ENCODE results near the gene RAP1GAP. TPM values are rescaled to one million over a fixed set of nuclear protein-coding genes. Genes with fewer than 3 reads are reported as not detected.
"Not testable (repeated sequence)": the region's sequence is repeated elsewhere in the genome, so short reads cannot be mapped to it uniquely, and the experiment has no call there.

RAP1GAP gene
- total RNA-seq, 1 experiment from 2014 or later = 0.17 TPM

DNA sequence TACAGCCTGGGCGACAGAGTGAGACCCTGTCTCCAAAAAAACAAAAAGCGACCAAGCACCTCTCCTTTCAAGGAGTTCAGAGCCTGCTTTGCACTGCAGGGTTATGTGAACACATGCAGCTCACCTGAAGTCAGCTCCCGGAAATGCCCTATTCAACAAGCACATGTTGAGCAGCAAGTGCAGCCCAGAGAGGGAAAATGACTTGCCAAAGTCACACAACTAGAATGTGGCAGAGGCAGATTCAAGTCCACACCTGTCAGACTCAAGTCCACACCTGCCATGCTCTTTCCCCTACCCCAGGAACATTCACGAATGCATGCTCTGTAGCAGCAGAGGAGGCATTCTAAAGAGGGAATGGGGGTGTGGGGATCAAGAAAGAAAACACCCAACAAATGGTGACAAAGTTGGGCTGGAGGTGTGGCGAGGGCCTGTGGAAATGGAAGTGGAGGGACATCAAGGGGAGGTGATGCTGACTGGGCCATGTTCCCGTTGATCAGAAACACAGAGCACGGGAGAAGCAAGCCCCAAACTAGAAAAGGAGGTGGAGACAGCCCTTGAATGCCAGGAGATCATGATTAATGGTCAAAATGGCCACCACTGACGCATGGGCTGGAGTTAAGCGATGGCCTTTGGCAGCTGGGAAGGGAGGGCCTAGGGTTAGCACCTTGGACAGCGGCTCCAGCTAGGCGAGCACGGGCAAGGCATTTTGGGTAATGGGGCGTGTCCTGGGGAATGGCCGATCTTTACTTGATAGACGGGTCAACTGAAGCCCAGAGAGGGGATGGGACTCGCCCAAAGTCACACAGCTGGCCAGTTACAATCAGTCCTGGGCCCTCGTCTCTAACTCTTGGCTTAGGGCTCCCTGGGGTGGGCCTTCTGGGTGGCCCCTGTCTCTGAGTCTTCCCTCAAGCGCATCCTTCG lies 21.5 kb downstream of the RAP1GAP start:
- DNase-seq (ENCODE audit: extremely low read depth, low read depth) = peak; percentile 79

DNA sequence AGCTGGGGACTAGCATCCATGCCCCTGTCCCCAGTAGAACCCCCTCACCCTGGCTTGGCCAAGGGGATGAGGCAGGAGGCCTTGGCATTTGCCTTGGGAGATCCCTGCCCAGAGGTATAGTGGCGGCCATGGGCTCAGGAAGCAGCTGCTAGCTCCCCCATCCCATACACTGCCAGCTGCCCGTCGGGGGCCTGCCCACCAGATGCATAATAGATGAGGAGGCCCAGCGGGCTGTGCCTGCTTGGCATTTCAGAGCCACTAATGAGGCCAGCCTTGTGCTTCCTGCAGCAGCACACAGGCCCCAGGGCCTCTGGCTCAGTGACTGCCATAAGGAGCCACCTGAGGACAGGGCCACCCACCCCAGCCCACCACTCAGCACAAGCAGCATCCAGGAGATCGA lies 23.6 kb downstream of the RAP1GAP start:
- DNase-seq (ENCODE audit: extremely low read depth, low read depth) = no peak

DNA sequence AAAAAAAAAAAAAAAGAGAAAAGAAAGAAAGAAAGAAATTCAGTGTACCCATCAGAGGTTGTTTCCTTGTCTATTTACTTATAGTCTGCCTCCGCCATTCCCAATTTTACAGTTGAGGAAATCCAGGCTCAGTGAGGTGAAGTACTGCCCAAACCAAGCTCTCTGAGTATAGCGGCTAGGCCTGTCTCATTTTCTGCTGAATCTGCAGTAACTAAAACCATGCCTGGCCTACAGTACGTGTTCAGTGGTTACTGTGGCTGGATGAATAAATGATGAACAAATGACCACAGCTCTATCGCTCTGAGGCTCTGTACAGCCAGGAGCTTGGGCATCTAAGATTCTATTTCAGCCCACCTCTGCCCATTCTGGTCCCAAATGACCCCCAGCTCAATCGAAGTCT lies 24.3 kb downstream of the RAP1GAP start:
- no peak for DNase-seq (ENCODE audit: extremely low read depth, low read depth)

DNA sequence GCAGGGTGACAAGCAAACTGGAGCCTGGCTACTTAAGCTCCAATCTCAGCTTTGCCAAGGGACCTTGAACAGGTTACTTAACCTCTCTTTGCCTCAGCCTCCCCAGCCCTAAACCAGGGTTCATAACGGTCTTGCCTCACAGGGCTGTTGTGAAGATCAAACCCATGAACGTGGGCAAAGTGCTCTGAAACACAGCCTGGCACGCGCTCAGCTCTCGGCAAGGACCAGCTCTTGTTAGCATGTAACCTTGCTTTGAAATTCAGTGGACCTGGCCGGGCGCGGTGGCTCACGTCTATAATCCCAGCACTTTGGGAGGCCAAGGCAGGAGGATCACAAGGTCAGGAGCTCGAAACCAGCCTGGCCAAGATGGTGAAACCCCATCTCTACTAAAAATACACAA lies 24.8 kb downstream of the RAP1GAP start:
- no peak for DNase-seq (ENCODE audit: extremely low read depth, low read depth)

DNA sequence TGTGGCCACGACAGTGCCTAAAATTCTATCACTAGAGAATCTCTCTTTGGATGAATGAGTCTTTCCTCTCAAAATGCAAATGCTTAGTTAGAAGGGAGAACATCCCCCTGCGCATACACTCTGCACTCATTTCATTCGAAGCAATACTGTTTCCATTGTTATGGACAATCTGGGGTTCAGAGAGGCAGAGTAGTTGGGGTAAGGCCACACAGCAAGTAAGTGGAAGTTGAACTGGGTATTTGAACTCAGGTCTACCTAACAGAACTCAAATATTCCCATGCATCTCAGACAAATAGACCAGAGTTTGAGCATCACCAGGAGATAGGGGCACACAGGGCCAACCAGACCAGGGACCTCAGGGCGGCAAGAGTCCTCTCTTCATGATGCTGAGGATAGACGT lies 25.5 kb downstream of the RAP1GAP start:
- DNase-seq (ENCODE audit: extremely low read depth, low read depth) = no peak

DNA sequence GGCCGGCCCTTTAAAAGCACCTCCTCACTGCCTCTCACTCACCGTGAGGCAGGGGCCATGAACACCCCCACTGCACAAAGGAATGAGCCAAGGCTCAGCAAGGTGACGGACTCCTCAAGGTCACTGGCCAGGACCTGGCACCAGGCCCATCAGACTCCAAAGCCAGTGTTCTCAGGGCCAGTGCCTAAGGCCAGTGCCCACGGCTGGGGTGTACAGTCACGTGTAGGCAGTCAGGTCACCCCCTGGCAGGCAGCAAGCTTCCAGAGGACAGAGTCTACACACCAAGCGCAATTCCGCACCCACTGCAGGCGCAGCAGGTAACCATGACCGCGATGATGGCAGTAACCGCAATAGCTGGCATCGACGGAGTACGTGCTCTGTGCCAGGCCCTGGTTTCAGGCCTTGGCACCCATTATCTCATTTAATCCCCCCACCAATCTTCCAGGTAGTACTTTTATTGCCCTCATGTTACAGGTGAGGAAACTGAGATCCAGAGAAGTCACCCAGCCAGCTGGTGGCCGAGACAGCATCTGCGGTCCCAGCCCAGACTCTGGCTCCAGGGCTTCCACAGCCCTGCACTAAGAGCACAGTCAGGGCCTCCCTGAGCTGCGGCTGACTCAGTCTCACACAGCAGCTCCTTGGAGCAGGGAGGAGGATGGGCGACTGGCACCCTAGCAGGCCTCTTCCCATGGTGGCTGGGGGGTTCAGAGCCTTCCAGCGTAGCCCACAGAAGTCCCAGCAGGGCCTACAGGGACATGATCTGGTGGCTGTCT lies 27.0 kb downstream of the RAP1GAP start:
- DNase-seq (ENCODE audit: extremely low read depth, low read depth) = no peak

DNA sequence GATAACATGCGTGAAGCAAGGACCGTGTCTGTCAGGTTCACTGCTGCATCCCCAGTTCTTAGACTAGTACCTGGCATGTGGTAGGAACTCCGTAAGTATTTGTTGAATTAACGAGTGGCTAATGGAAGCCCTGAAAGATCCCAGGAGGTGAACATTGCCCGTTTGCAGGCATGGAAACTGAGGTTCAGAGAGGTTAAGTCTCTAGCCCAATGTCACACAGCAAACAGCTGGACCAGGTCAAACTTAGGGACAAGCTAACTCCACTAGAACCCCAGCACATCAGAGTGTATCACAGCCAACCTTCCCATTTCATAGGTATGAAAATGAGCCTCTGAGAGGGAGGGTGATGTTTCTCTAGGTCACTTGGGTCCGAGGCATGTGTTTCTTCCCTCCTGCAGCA lies 27.6 kb downstream of the RAP1GAP start:
- DNase-seq (ENCODE audit: extremely low read depth, low read depth) = no peak

DNA sequence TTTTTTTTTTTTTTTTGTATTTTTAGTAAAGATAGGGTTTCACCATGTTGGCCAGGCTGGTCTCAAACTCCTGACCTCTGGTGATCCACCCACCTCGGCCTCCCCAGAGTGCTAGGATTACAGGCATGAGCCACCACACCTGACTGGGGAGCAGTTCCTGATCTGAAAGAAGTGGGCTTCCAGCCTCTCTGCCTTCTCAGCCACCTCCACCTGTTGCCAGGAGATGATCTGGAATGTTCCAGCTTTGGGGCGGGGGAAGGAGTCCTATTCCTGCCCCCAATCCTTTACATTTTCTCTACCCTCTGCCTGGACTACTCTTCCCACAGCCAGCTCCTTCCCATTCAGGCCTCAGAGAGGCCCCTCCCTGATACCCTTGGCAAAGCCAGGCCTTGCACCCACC lies 28.1 kb downstream of the RAP1GAP start:
- no peak for DNase-seq (ENCODE audit: extremely low read depth, low read depth)

DNA sequence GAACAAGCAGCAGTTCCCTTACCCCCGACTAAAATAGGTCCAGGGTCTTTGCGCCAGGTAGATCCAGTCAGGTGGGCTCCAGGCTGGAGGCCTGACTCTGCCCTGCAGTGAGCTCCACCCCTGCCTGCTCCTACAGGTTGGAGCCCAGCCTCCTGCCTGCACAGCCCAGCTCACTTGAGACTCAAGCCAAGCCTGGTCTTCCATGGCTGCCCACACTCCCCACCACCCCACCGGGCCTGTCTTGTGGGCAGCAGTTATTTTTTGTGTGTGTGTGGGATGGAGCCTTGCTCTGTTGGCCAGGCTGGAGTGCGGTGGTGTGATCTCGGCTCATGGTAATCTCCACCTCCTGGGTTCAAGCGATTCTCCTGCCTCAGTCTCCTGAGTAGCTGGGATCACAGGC lies 28.5 kb downstream of the RAP1GAP start:
- no peak for DNase-seq (ENCODE audit: extremely low read depth, low read depth)

DNA sequence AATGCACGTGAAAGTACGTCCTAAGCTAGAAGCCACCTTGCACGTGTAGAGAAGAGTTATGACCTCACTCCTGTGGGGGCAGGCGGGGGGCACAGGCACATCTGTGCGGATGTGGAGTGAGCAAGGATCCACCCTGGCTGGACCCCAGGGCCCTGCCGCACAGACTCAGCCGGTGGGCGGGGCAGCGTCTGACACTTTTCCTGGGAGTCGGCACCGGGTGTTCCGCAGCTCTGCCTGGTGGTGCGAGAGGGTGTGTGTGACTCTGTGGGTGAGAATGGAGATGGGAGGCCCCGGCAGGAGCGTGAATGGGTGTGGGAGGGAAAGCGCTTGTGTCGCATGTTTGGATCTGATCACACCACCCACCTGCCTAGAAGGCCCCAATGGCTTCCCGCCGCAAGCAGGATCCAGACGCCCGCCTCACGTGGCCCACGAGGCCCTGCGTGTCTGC lies 29.5 kb downstream of the RAP1GAP start:
- no peak for DNase-seq (ENCODE audit: extremely low read depth, low read depth)

DNA sequence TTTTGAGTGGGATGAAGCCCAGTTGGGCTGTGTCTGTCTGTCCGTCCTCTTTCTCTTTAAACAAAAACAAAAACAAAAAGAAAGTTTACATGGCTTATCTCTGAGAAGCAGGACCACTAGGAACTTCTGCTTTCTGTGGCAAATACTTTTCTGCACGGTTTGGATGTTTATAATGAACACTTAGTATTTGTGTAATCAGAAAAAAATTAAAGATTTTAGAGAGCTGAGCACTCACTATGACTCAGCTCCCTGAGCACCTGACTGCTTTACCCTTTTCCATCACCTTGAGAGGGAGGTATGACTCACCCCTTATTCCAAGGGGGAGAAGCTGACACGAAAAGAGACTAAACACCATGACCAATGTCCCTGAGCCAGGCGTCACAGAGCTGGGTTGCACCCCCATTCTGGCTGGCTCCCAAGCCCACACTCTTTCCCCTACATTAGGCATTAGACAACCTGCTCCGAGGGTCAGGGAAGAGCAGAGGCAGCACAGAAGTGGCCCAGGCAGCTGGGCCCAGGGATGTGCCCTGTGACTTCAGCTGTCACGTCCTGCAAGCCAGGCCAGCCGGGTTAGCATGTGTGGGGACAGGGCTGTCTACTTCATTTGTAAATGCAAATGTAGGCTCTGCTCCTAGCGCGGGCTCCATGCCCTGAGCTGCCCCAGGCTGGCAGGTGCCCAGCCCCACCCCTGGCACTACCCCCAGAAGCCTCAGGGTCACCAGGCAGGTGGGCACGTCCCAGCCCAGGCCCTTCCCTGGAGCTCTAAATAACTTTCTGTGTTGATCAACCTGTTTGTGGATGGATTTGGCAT lies 30.4 kb downstream of the RAP1GAP start:
- peak; percentile 22 for DNase-seq (ENCODE audit: extremely low read depth, low read depth)

DNA sequence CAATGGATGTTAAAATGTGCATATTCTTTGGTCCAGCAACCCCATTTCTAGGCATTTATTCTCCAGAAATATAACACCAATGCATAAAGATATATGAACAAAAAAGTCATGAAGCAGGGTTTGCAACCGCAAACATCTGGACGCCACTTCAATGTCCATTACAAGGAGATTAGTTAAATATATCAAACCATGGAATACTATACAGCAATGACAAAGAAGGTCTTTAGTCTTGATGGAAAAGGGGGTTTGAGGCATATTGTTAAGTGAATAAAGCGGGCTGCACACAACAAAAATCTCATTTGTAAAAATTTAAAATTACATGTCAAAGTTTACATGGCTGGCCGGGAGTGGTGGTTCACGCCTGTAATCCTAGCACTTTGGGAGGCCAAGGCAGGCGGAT lies 31.6 kb downstream of the RAP1GAP start:
- no peak for DNase-seq (ENCODE audit: extremely low read depth, low read depth)

DNA sequence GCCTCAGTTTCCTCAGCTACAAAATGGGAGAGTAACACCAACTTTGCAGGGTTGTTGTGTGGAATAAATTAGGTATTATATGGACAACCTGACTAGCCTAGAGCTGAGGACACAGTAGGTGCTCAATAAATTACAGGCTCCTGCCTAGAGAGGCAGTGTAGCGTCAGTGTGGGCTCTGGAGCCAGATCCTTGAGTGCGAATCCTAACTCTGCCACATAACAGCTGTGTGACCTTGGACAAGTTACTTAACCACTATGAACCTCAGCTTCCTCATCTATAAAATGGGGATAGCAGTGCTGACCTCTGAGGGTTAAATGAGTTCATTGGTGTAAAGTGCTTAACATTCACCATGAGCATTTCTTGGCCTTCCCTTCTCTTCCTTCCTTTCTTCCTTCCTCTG lies 33.1 kb downstream of the RAP1GAP start:
- no peak for DNase-seq (ENCODE audit: extremely low read depth, low read depth)

DNA sequence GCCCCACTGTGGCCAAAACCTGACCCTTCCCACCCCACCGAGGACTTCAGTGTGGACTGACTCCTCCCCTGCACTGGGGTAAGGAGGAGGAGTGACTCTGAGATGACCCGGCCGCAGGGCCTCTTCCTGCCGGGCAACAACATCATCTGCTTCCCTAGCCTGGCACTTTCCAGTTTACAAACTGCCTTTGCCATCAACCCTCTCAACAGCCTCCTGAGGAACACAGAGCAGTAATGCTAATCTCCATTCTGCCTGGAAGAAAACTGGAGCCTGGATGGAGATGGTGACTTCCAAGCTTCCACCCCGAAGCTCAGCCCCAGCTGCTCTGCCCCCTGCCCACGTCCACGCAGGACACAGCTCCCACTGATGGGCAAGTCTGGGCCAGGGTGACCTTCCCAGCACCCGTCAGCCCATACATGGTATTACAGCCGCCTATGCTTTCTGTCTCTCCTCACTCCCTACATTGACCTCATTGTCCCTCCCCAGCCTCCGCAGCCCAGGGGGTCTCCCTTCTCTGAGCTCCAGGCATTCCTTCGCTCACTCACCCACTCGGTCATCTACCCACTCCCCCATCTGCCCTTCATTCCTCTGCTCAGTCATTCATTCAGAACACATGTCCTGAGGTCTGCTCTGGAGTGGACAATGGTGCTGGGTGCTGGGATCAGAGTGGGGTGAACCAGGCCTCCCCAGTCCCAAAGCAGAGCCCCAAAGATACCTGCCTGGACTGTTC lies 34.2 kb downstream of the RAP1GAP start:
- no peak for DNase-seq (ENCODE audit: extremely low read depth, low read depth)

DNA sequence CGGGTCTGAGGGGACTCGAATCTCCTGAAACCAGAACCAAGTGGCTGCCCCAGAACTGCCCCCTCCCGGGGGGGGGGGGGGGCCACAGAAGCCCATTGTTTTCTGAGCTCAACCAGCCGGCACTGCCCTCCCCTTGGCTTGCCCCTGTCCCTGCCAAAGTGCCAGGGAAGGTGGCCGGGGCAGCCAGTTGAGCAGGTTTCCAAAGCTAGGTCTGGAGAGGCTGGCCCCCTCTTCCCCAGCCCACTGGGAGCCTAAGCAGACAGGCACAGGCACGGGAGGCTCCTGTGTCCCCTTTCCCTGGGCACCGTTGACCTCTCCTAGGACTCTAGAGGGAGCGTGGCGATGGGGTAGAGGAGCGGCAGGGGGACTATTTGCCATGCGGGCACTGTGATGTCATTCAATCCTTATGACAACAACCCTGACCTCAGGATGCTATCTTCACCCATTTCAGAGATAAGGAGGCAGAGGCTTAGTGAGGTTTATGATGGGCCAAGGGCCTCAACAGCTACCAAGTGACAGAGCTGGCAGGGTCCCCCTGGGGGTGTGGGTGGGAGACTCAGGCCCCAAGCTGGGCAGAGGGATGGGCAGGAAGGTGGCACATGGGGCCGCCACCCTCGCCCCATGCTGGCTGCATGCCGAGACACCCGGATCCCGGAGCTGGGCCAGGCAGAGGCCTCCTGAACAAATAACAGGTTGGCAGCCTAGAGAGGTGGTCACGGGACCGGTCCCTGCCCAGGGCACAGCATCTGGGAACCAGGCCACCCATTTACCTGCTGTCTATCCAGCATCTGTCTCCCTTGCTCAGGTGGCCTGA lies 35.0 kb downstream of the RAP1GAP start:
- DNase-seq (ENCODE audit: extremely low read depth, low read depth) = no peak

DNA sequence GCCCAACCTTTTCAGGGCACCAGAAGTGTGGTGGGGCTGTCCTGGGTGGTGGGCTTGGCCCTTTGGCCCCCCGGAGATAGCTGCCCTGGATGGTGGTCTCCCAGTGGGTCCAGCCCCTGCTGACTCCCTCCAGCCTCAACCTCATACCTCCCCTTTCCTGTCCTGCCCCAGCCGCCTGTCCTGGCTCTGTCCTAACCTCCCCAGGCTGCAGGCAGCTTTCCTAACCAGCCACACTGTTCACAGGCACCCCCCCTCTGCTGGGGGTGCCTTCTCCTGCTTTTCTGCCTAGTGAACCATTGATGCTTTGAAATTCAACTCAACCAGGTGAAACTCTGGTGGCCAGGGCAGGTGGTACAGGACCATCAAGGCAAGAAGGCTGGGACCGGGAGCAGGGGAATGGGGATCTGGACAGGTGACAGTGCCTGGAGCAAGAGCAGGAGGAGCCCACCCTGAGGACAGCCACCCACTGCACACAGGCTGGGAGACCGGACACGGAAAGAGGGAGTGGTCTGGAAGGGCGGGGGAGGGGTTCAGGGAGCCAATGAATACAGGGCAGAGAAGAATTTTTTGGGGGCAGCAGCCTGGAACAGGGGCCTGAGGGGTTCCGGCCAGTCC lies 35.9 kb downstream of the RAP1GAP start:
- DNase-seq (ENCODE audit: extremely low read depth, low read depth) = no peak

DNA sequence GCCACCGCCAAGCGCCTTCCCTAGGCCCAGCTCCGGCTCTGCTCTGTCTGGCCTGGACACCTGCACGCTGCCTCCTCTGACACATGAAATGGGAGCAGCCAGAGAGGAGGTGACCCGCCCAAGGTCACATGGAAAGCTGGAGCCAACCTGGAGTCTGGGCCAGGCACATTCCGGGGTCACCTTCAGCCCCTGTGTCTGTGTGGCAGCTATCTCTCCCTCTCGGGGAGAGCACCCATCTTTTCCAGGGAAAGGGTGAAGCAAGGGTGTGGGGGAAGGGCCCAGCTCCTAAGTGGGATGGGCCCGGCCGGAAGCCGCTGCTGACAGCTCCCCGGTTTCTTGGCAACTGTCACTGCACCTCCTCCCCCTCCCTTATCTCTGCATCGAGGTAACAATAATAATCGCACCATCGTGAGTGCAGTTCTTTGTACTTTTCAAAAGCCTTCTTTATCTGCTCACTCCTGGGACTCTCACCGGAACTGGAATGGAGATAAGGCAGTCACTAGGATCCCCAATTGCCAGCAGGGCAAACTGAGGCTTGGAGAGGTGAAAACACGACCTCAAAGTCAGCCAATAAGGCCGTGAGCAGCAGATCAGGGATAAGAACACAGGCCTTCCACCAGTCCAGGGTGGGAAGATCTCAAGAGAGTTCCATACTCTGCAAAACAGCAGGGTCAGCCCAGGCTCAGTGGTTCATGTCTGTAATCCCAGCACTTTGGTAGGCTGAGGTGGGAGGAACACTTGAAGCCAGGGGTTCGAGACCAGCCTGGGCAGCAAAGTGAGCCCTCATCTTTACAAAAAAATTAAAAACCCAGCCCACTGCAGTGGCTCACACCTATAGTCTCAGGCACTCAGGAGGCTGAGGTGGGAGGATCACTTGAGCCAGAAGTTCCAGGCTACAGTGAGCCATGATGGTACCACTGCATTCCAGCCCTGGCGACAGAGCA lies 36.9 kb downstream of the RAP1GAP start:
- no peak for DNase-seq (ENCODE audit: extremely low read depth, low read depth)

DNA sequence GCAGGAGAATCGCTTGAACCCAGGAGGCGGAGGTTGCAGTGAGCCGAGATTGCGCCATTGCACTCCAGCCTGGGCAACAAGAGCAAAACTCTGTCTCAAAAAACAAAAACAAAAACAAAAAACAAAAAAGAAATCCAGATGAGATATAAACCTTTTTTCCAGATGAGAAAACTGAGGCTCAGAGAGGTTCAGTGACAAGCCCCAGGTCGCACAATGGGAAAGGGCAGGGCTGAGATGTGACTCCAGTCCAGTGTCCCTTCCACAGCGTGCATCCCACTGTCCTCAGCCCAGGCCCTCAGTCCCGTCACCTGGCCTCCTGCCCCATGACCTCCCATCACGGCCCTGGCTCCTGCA lies 37.6 kb downstream of the RAP1GAP start:
- DNase-seq (ENCODE audit: extremely low read depth, low read depth) = not testable (repeated sequence)

Data from NCI-H460 (cell line).